ENCODE results near the gene IL17RC. TPM values are rescaled to one million over a fixed set of nuclear protein-coding genes. Genes with fewer than 3 reads are reported as not detected.

IL17RC gene
- total RNA-seq, 1 donor from 2014 or later, result 82.5 TPM

- H3K27me3 ChIP-seq, result no peaks in the 10 kb centered on the region
- no peaks in the 10 kb centered on the region for H3K9me3 ChIP-seq
- H3K36me3 ChIP-seq, result no peaks in the 10 kb centered on the region
- intact Hi-C loops (cut with DNase I), result no loop called here
- no peak for DNase-seq (ENCODE audit: low spot score in 2 of 2)
- TF ChIP-seq CTCF (IDR thresholded peaks at IDR 0.05), result no peak
- H3K4me1 ChIP-seq, result peaks cover 5 to 16% of the 10 kb centered on the region in 2 donors
- H3K27ac ChIP-seq, result no peak overlapping the region
- no peak overlapping the region for H3K4me3 ChIP-seq
Measured at GRCh38 chr3:9951126-9951525, 34.2 kb downstream of the IL17RC start.

DNA sequence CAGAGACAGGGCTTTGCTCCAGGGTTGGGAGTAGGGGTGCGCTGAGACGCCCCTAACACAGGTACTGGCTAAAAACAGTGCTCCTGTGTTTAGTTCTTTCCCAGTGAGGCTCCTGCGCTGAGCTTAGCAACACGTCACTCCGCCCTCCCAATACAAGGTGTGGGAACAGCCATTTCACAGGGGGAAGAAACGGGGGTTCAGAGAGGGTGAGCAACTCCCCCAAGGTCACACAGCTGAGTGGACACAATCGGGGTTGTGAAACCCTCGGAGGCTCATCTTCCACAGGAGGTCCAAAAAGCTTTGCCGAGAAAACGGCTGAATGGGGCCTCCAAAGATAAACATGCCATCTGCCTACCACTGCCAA is 34.7 kb downstream of the IL17RC start:
- H3K36me3 ChIP-seq, result no peaks in the 10 kb centered on the region
- no peaks in the 10 kb centered on the region for H3K9me3 ChIP-seq
- DNase-seq (ENCODE audit: low spot score in 2 of 2), result no peak
- no peaks in the 10 kb centered on the region for H3K27me3 ChIP-seq
- H3K27ac ChIP-seq, result no peak overlapping the region
- H3K4me3 ChIP-seq, result peak overlapping the region; percentile 56 to 90
- intact Hi-C loops (cut with DNase I), result no loop called here
- peaks cover 5 to 16% of the 10 kb centered on the region in 2 donors for H3K4me1 ChIP-seq
- TF ChIP-seq CTCF (IDR thresholded peaks at IDR 0.05), result no peak

DNA sequence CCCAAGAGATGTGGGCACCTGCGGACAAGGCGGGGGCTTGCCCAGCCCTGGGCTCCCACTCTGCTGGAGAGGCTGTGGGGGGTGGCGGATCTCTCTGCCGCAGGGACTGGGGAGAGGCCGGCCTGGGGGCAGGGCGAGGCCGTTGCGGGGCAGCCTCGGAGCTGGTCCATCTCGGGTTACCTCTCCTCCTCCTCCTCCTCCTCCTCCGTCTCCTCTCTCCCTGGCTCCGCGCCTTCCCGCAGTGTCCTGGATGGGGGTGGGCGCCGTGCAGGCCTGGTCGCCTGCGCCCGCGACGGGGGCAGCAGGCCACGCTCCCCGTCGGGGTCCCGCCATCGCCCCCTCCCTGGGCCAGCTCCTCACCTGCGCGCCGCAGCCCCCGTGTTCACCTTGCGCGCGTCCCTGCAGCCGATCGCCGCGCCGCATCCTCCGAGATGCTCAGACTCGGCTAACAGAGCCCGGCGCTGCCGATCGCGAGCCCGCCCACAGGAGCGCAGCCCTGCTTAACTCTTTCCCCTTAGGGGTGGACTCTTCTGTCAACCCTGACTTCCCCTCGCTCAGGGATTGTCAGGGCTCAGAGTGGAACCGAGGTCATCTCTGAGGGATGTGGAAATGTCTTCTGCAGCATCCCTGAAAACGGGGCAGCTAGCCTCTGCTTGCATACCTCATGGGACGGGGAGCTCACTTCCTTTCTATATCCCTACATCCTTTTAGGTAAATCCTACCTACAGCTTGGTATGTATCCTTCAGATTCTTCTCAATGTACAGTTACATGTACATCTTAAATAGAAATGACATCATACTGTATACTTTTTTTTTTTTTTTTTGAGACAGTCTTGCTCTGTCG is 35.3 kb downstream of the IL17RC start, which contains the start of gene PRRT3:
Gene PRRT3, minus strand, starts transcription at position 447 of the 844 bp plus-strand sequence. CDS start 2,293 bp downstream, outside the sequence.
- Histone ChIP-seq H3K9me3 (no peaks in the 10 kb centered on the region), H3K4me3 (peak within 1 kb of the TSS; percentile 56 to 90), H3K27me3 (no peaks in the 10 kb centered on the region), H3K27ac (no peak within 1 kb of the TSS), H3K36me3 (no peaks in the 10 kb centered on the region), H3K4me1 (peaks cover 5 to 16% of the 10 kb centered on the region in 2 donors)
- TF ChIP-seq CTCF (IDR thresholded peaks at IDR 0.05), result no peak
- DNase-seq (ENCODE audit: low spot score in 2 of 2), result no peak
- intact Hi-C loops (cut with DNase I), result no loop called here

DNA sequence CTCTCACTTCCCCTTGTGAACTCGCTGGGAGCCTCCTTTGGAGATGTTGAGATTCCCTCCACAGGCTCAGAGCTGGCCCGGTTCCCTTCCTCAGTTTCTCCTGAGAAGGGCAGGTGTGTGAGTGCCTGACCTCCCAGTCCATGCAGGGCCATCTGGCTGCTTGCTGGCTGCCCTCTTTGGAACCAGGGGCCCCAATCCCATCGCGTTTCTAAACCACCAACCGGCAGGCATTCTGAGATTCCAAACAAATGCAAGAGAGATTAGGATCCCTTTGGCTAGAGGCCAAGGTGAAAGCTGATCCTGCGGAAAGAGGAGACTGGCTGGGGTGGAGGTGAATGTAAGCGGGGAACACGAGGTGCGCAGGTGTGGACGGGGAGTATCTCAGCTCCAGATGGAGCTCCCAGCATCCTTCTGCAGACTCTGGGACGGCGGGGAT is 38.2 kb downstream of the IL17RC start:
- intact Hi-C loops (cut with DNase I), result no loop called here
- Histone ChIP-seq H3K27ac (no peak overlapping the region), H3K4me3 (no peak overlapping the region), H3K27me3 (no peaks in the 10 kb centered on the region), H3K4me1 (peaks cover 0 to 9% of the 10 kb centered on the region in 2 donors), H3K36me3 (peaks cover 0 to 5% of the 10 kb centered on the region in 2 donors), H3K9me3 (no peaks in the 10 kb centered on the region)
- no peak for DNase-seq (ENCODE audit: low spot score in 2 of 2)
- TF ChIP-seq CTCF (IDR thresholded peaks at IDR 0.05), result no peak

- Histone ChIP-seq H3K27me3 (no peaks in the 10 kb centered on the region), H3K4me1 (peaks cover 0 to 9% of the 10 kb centered on the region in 2 donors), H3K9me3 (no peaks in the 10 kb centered on the region), H3K27ac (no peak overlapping the region), H3K36me3 (peaks cover 0 to 8% of the 10 kb centered on the region in 2 donors), H3K4me3 (no peak overlapping the region)
- no peak for TF ChIP-seq CTCF (IDR thresholded peaks at IDR 0.05)
- intact Hi-C loops (cut with DNase I), result no loop called here
- no peak for DNase-seq (ENCODE audit: low spot score in 2 of 2)
Measured at GRCh38 chr3:9955611-9956352, 38.9 kb downstream of the IL17RC start.
